Psoas muscle (tissue), 8 donors: ENCODE results near the gene CBFA2T2. TPM values are rescaled to one million over a fixed set of nuclear protein-coding genes. Genes with fewer than 3 reads are reported as not detected.
A peak's percentile ranks its signal among the peaks of the same experiment; 100 is the strongest.
"Not testable (repeated sequence)": the region's sequence is repeated elsewhere in the genome, so short reads cannot be mapped to it uniquely, and the experiment has no call there.

Source experiments
- ATAC-seq, 4 donors: fragments of 200-7000 bp; cut with Tn5 transposase; one replicate each; pipeline ENCODE4 v1.9.1; 2020; ENCODE audit warnings: moderate library complexity in 3 of 4, mild to moderate bottlenecking in 2 of 4
- DNase-seq, 2 donors: peaks; one replicate each; pipeline ENCODE4 v3.0.0-alpha.2; 2020
- H3K27ac ChIP-seq: fragments of 200-600 bp; one replicate; pipeline ENCODE4 v1.8.0; 2022
- H3K27me3 ChIP-seq, 3 donors: fragments of 200-600 bp in 1 of 3; one replicate each; pipeline versions ENCODE4 v1.6.1 to v1.8.0; 2013 to 2022; ENCODE audit warnings: low read length in 2 of 3, mild to moderate bottlenecking in 2 of 3, moderate library complexity in 1 of 3; ENCODE audit not compliant: insufficient read depth in 3 of 3
- H3K36me3 ChIP-seq, 2 donors: fragments of 200-600 bp in 1 of 2; one replicate each; pipeline versions ENCODE4 v1.6.1 to v1.8.0; 2013 to 2022; ENCODE audit warnings: low read depth in 1 of 2, mild to moderate bottlenecking in 1 of 2, moderate library complexity in 1 of 2; ENCODE audit not compliant: insufficient read depth in 1 of 2
- H3K4me1 ChIP-seq: fragments of 200-600 bp; one replicate; pipeline ENCODE4 v1.8.0; 2022
- H3K4me3 ChIP-seq: fragments of 200-600 bp; one replicate; pipeline ENCODE4 v1.8.0; 2022; ENCODE audit warnings: mild to moderate bottlenecking
- H3K9me3 ChIP-seq: fragments of 200-600 bp; one replicate; pipeline ENCODE4 v1.8.0; 2022
- CTCF ChIP-seq: fragments of 200-600 bp; IDR thresholded peaks from one replicate; pipeline ENCODE4 v1.8.0; 2022; ENCODE audit warnings: antibody characterized with exemption
- WGBS, 3 donors: extraction: QIAGEN DNeasy Blood & Tissue Kit; methylation state at CpG; one replicate each; pipeline versions ENCODE4 v1.1.6 to v1.1.7; 2013; 5-methylcytosine and 5-hydroxymethylcytosine counted together
- intact Hi-C, 2 donors: fragments of 100-400 bp; cut with DNase I; formaldehyde crosslinking; loops; one replicate each; pipeline versions ENCODE4 v1.11.0 to v1.14.2; 2022
- polyA plus RNA-seq, 3 donors: library from polyadenylated mRNA; stranded (reverse); fragments of 200-250 nt; gene quantifications; one replicate each; pipeline ENCODE4 v1.2.3, GENCODE V29; 2013
- total RNA-seq, 4 donors: library from RNA; stranded (reverse); fragmentation: NEBNext Ultra II Directional in 2 of 4; extraction: Animal tissue kit (Norgen Biotek cat#: 25700) in 2 of 4; gene quantifications; one replicate each; pipeline versions ENCODE4 v1.2.1 to v1.2.4, GENCODE V29; 2021 to 2023
- donor health status: healthy with polysubstance abuse.
- donor health status: DM: no; HTN: no; CAD: no; lungs with moderate emphysema.
- donor health status: Bipolar disorder and iron deficiency.
- donor health status: healthy.
- donor health status: DM: yes; HTN: yes; CAD: no.
- donor health status: DM: no; HTN: no; CAD: no.
- donor health status: DM: no; HTN: no; CAD: no.
- donor health status: DM: yes; HTN: yes; CAD: no.

CBFA2T2 gene
- total and polyA plus RNA-seq, 7 donors, result 3.8 to 9.3 (median 7.0) TPM

- H3K36me3 ChIP-seq, result no peaks in the 10 kb centered on the region
- peak; percentile 52 to 80 (median 67) for ATAC-seq
- H3K4me1 ChIP-seq, result no peaks in the 10 kb centered on the region
- no peaks in the 10 kb centered on the region for H3K27me3 ChIP-seq
- no peak overlapping the region for H3K27ac ChIP-seq
- TF ChIP-seq CTCF, result no peak
- no peaks in the 10 kb centered on the region for H3K9me3 ChIP-seq
- DNase-seq, result no peak
- 52 to 66% (median 53%) methylated on average over 7 of the region's 7 CpGs for WGBS, 3 donors
- intact Hi-C loops, result loop anchor here in 1 of 2 donors (5.0 kb wide), 2 partner anchors 189 to 204 kb away; partner anchors contain the start of gene ACTL10
- no peak overlapping the region for H3K4me3 ChIP-seq
These were observed 26.4 kb upstream of the CBFA2T2 start for GRCh38 chr20:33463332-33464101.

GRCh38 chr20:33464759-33465158 lies 25.1 kb upstream of the CBFA2T2 start:
- not testable (repeated sequence) for ATAC-seq, H3K27me3 ChIP-seq, H3K9me3 ChIP-seq, H3K4me3 ChIP-seq, H3K4me1 ChIP-seq, DNase-seq, H3K36me3 ChIP-seq, H3K27ac ChIP-seq
- 92 to 94% (median 92%) methylated on average over 8 of the region's 8 CpGs for WGBS, 3 donors
- intact Hi-C loops, result loop anchor here in 1 of 2 donors (5.0 kb wide), 2 partner anchors 188 to 203 kb away; partner anchors contain the start of gene ACTL10

- intact Hi-C loops, result no loop called here
- no peak for TF ChIP-seq CTCF
These were observed 24.2 kb upstream of the CBFA2T2 start for GRCh38 chr20:33465481-33466302.

GRCh38 chr20:33466303-33466646 lies 23.6 kb upstream of the CBFA2T2 start:
- no peaks in the 10 kb centered on the region for H3K27me3 ChIP-seq
- H3K4me1 ChIP-seq, result no peaks in the 10 kb centered on the region
- no peaks in the 10 kb centered on the region for H3K9me3 ChIP-seq
- ATAC-seq, result no peak
- no peak for TF ChIP-seq CTCF
- no peak overlapping the region for H3K4me3 ChIP-seq
- no peak overlapping the region for H3K27ac ChIP-seq
- DNase-seq, result no peak
- intact Hi-C loops, result no loop called here
- H3K36me3 ChIP-seq, result no peaks in the 10 kb centered on the region
- WGBS, 3 donors, result 86 to 93% (median 91%) methylated on average over 3 of the region's 3 CpGs

More at GRCh38 chr20:33465481-33466302, 24.2 kb upstream of the CBFA2T2 start:
- no peak for DNase-seq
- Histone ChIP-seq H3K27me3 (no peaks in the 10 kb centered on the region), H3K4me3 (no peak overlapping the region), H3K4me1 (no peaks in the 10 kb centered on the region), H3K9me3 (no peaks in the 10 kb centered on the region), H3K27ac (no peak overlapping the region), H3K36me3 (no peaks in the 10 kb centered on the region)
- WGBS, 3 donors, result 56 to 65% (median 58%) methylated on average over 9 of the region's 9 CpGs
- ATAC-seq, result peak in 1 of 4 donors; percentile 31

GRCh38 chr20:33470457-33470856 lies 19.4 kb upstream of the CBFA2T2 start:
- Histone ChIP-seq H3K9me3 (no peaks in the 10 kb centered on the region), H3K36me3 (no peaks in the 10 kb centered on the region), H3K4me1 (no peaks in the 10 kb centered on the region), H3K27ac (no peak overlapping the region), H3K27me3 (peaks cover 0 to 5% (median 0%) of the 10 kb centered on the region in 3 donors), H3K4me3 (no peak overlapping the region)
- no peak for DNase-seq
- ATAC-seq, result no peak
- intact Hi-C loops, result no loop called here
- WGBS, 3 donors, result 72 to 78% (median 74%) methylated on average over 4 of the region's 4 CpGs
- TF ChIP-seq CTCF, result no peak
